HepG2 (cell line): ENCODE results near the gene FAF2. TPM values are rescaled to one million over a fixed set of nuclear protein-coding genes. Genes with fewer than 3 reads are reported as not detected.
A peak's percentile ranks its signal among the peaks of the same experiment; 100 is the strongest.

Experiments used
- BHLHE40 ChIP-seq: IDR thresholded peaks from 2 replicates; pipeline ENCODE4 v1.6.1; 2011; ENCODE audit warnings: low read length, improper control_type of control experiment
- KDM2A ChIP-seq: sonication (generic); formaldehyde crosslinking; IDR thresholded peaks from 2 replicates; pipeline ENCODE4 v1.4.0; 2020; ENCODE audit warnings: low read depth, missing genetic modification reagents, borderline replicate concordance
- PRPF4 ChIP-seq: fragments of 200-400 bp; formaldehyde crosslinking; IDR thresholded peaks from 2 replicates; pipeline ENCODE4 v1.6.1; 2016; ENCODE audit warnings: low read length, low read depth; ENCODE audit not compliant: poor library complexity, severe bottlenecking
- SALL1 ChIP-seq: sonication (generic); formaldehyde crosslinking; IDR thresholded peaks from 2 replicates; pipeline ENCODE4 v1.8.0; 2022; ENCODE audit warnings: mild to moderate bottlenecking, missing genetic modification reagents
- THAP11 ChIP-seq: IDR thresholded peaks from 2 replicates; pipeline ENCODE4 v1.6.1; 2016; ENCODE audit warnings: missing biosample characterization, missing genetic modification reagents
- ZKSCAN5 ChIP-seq: sonication (generic); formaldehyde crosslinking; IDR thresholded peaks from 2 replicates; pipeline ENCODE4 v1.5.1; 2020; ENCODE audit warnings: mild to moderate bottlenecking, missing genetic modification reagents
- ZNF12 ChIP-seq: sonication (generic); formaldehyde crosslinking; IDR thresholded peaks from 2 replicates; pipeline ENCODE4 v1.5.0; 2020; ENCODE audit warnings: missing genetic modification reagents
- ZNF329 ChIP-seq: sonication (generic); formaldehyde crosslinking; IDR thresholded peaks from 2 replicates; pipeline ENCODE4 v1.9.0; 2021; ENCODE audit warnings: low read depth, mild to moderate bottlenecking, missing genetic modification reagents
- polyA plus RNA-seq, 8 experiments: library from polyadenylated mRNA; depleted of rRNA in 3 of 8; stranded (reverse) in 7 of 8; unstranded in 1 of 8; fragments of >200 nt; fragmentation: Illumina TruSeq in 4 of 8; extraction: Trizol in 4 of 8; gene quantifications; 2 replicates each; pipeline versions ENCODE4 v1.2.1 to v1.2.3, GENCODE V29; 2011 to 2016; ENCODE audit warnings: low read depth in 4 of 8, missing spikeins in 1 of 8, mixed read lengths in 1 of 8; ENCODE audit not compliant: insufficient read depth in 1 of 8
- total RNA-seq, 5 experiments: library from RNA; depleted of rRNA; stranded (reverse); fragments of >200 nt; fragmentation: Illumina TruSeq; extraction: Trizol; gene quantifications; 2 replicates each; pipeline ENCODE4 v1.2.3, GENCODE V29; 2016; ENCODE audit warnings: low read depth in 1 of 5
- TF ChIP-seq, protein P1 (sequence below), 2 experiments: fragments of 450-650 bp in 1 of 2; sonication (generic) in 1 of 2; formaldehyde crosslinking in 1 of 2; IDR thresholded peaks; 2 replicates each; pipeline versions ENCODE4 v1.6.1 to v1.8.0; 2016 to 2022; ENCODE audit warnings: antibody characterized with exemption in 1 of 2, mild to moderate bottlenecking in 1 of 2, missing genetic modification reagents in 1 of 2
- TF ChIP-seq, protein P2 (sequence below): sonication (generic); formaldehyde crosslinking; IDR thresholded peaks from 2 replicates; pipeline ENCODE4 v1.5.1; 2020; ENCODE audit warnings: mild to moderate bottlenecking, missing genetic modification reagents, borderline replicate concordance
- TF ChIP-seq, protein P3 (sequence below): sonication (generic); formaldehyde crosslinking; IDR thresholded peaks from 2 replicates; pipeline ENCODE4 v1.4.0; 2020; ENCODE audit warnings: missing genetic modification reagents, borderline replicate concordance

FAF2 gene
- total and polyA plus RNA-seq, 2 of the 13 experiments (the other 11 are each of a cell fraction or from before 2014, with no cell fraction given), result 27.8 to 34.3 TPM

DNA sequence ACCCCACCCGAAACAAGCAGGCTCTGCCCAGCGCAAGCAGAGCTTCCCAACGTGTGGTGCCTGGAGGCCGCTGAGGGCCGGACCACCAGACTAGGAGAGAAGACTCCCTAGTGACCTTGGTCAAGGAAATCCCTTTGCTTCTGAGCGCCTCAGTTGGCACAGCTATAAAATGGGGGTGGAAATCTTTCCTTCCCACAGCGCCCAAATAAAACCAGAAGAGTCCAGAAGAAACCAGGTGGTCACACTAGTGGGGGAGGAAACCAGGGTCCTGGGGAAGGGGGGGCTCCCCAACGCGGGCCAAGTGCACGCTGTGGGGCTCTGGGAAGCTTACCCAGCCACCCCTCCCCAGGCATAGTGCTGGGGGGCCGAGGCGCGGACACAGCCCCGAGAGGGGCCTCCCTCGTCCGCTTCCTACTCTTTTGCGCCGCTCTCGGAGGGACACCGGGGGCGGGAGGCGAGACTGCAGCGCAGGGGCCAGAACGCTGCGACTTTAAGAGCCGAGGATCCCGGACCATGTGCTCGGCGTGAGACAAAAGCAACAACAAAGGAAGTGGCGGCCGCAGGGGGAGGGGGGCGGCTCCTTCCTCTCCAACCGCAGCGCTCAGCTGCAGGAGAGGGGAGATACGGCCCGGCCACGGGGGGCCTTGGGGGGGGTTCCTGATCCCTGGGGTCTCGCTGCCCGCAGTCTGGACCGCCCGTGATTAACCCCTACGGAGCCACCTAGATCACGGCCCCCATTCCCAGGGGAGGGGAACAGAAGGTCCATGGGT lies 88.1 kb downstream of the FAF2 start (continued):
- 0 out of 2 replicates have a peak, but pooled peaks have one; percentile 46 for TF ChIP-seq ZNF329 (CRISPR knock-in tag)
- TF ChIP-seq, protein P1, sequence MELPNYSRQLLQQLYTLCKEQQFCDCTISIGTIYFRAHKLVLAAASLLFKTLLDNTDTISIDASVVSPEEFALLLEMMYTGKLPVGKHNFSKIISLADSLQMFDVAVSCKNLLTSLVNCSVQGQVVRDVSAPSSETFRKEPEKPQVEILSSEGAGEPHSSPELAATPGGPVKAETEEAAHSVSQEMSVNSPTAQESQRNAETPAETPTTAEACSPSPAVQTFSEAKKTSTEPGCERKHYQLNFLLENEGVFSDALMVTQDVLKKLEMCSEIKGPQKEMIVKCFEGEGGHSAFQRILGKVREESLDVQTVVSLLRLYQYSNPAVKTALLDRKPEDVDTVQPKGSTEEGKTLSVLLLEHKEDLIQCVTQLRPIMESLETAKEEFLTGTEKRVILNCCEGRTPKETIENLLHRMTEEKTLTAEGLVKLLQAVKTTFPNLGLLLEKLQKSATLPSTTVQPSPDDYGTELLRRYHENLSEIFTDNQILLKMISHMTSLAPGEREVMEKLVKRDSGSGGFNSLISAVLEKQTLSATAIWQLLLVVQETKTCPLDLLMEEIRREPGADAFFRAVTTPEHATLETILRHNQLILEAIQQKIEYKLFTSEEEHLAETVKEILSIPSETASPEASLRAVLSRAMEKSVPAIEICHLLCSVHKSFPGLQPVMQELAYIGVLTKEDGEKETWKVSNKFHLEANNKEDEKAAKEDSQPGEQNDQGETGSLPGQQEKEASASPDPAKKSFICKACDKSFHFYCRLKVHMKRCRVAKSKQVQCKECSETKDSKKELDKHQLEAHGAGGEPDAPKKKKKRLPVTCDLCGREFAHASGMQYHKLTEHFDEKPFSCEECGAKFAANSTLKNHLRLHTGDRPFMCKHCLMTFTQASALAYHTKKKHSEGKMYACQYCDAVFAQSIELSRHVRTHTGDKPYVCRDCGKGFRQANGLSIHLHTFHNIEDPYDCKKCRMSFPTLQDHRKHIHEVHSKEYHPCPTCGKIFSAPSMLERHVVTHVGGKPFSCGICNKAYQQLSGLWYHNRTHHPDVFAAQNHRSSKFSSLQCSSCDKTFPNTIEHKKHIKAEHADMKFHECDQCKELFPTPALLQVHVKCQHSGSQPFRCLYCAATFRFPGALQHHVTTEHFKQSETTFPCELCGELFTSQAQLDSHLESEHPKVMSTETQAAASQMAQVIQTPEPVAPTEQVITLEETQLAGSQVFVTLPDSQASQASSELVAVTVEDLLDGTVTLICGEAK (IDR thresholded peaks at IDR 0.05), result no peak
- TF ChIP-seq, protein P1 (CRISPR knock-in tag; IDR thresholded peaks at IDR 0.05), result no peak
- TF ChIP-seq ZNF12 (CRISPR knock-in tag), result no peak
- no peak for TF ChIP-seq ZKSCAN5 (CRISPR knock-in tag)
- TF ChIP-seq THAP11, result no peak
- TF ChIP-seq KDM2A (CRISPR knock-in tag), result no peak
- no peak; the same call in 1 of the 2 replicates for TF ChIP-seq BHLHE40
- TF ChIP-seq, protein P2, sequence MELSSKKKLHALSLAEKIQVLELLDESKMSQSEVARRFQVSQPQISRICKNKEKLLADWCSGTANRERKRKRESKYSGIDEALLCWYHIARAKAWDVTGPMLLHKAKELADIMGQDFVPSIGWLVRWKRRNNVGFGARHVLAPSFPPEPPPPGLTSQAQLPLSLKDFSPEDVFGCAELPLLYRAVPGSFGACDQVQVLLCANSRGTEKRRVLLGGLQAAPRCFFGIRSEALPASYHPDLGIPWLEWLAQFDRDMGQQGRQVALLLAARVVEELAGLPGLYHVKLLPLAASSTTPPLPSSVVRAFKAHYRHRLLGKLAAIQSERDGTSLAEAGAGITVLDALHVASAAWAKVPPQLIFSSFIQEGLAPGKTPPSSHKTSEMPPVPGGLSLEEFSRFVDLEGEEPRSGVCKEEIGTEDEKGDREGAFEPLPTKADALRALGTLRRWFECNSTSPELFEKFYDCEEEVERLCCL, result no peak
- TF ChIP-seq, protein P3, sequence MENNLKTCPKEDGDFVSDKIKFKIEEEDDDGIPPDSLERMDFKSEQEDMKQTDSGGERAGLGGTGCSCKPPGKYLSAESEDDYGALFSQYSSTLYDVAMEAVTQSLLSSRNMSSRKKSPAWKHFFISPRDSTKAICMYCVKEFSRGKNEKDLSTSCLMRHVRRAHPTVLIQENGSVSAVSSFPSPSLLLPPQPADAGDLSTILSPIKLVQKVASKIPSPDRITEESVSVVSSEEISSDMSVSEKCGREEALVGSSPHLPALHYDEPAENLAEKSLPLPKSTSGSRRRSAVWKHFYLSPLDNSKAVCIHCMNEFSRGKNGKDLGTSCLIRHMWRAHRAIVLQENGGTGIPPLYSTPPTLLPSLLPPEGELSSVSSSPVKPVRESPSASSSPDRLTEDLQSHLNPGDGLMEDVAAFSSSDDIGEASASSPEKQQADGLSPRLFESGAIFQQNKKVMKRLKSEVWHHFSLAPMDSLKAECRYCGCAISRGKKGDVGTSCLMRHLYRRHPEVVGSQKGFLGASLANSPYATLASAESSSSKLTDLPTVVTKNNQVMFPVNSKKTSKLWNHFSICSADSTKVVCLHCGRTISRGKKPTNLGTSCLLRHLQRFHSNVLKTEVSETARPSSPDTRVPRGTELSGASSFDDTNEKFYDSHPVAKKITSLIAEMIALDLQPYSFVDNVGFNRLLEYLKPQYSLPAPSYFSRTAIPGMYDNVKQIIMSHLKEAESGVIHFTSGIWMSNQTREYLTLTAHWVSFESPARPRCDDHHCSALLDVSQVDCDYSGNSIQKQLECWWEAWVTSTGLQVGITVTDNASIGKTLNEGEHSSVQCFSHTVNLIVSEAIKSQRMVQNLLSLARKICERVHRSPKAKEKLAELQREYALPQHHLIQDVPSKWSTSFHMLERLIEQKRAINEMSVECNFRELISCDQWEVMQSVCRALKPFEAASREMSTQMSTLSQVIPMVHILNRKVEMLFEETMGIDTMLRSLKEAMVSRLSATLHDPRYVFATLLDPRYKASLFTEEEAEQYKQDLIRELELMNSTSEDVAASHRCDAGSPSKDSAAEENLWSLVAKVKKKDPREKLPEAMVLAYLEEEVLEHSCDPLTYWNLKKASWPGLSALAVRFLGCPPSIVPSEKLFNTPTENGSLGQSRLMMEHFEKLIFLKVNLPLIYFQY (CRISPR knock-in tag), result no peak
- TF ChIP-seq SALL1, result 0 out of 2 replicates have a peak, but pooled peaks have one; percentile 13
- no peak for TF ChIP-seq PRPF4
